Prostate gland (tissue), 2 donors: ENCODE results near the gene CFAP126. TPM values are rescaled to one million over a fixed set of nuclear protein-coding genes. Genes with fewer than 3 reads are reported as not detected.
"Not testable (repeated sequence)": the region's sequence is repeated elsewhere in the genome, so short reads cannot be mapped to it uniquely, and the experiment has no call there.

Experiments
- DNase-seq: peaks from one replicate; pipeline ENCODE4 v3.0.0-alpha.2; 2019; ENCODE audit warnings: low spot score
- H3K27ac ChIP-seq, 2 donors: fragments of 200-600 bp; sonication (generic); 2 replicates each; pipeline ENCODE4 v1.5.1; 2017 to 2019
- H3K27me3 ChIP-seq: fragments of 200-600 bp; sonication (generic); replicated peaks from 2 replicates; pipeline ENCODE4 v1.5.1; 2019; ENCODE audit not compliant: insufficient read depth
- H3K36me3 ChIP-seq, 2 donors: fragments of 200-600 bp; sonication (generic); 1 replicate in 1 of 2; 2 replicates in 1 of 2; pipeline versions ENCODE4 v1.5.1 to v1.8.1; 2017 to 2019
- H3K4me1 ChIP-seq: fragments of 200-600 bp; sonication (generic); replicated peaks from 2 replicates; pipeline ENCODE4 v1.5.1; 2019
- H3K4me3 ChIP-seq, 2 donors: fragments of 200-600 bp; sonication (generic); 2 replicates each; pipeline ENCODE4 v1.5.1; 2017 to 2019
- H3K9me3 ChIP-seq: fragments of 200-600 bp; sonication (generic); 2 replicates; pipeline ENCODE4 v1.5.1; 2017
- CTCF ChIP-seq, 4 experiments: fragments of 200-600 bp in 2 of 4; fragments of 450-650 bp in 2 of 4; sonication (generic) in 2 of 4; IDR thresholded peaks; 1 replicate in 3 of 4; 2 replicates in 1 of 4; pipeline ENCODE4 v1.5.1; 2016 to 2019; ENCODE audit warnings: antibody characterized with exemption in 4 of 4, mild to moderate bottlenecking in 2 of 4, moderate library complexity in 2 of 4
- POLR2A ChIP-seq: fragments of 450-650 bp; IDR thresholded peaks from one replicate; pipeline ENCODE4 v1.6.1; 2016; ENCODE audit warnings: antibody characterized with exemption, mild to moderate bottlenecking
- POLR2AphosphoS5 ChIP-seq: sonication (generic); formaldehyde crosslinking; IDR thresholded peaks from one replicate; pipeline ENCODE4 v1.6.1; 2017; ENCODE audit warnings: antibody characterized with exemption
- WGBS: methylation state at CpG from one replicate; pipeline ENCODE4 v1.1.5; 2018; 5-methylcytosine and 5-hydroxymethylcytosine counted together
- intact Hi-C: fragments of 100-400 bp; cut with DNase I; formaldehyde crosslinking; loops from one replicate; pipeline ENCODE4 v1.14.2; 2022
- total RNA-seq, 2 donors: library from RNA; depleted of rRNA; stranded (reverse); fragments of >200 nt; gene quantifications; one replicate each; pipeline ENCODE4 v1.1.0, GENCODE V29; 2016

The CFAP126 gene
- total RNA-seq, 2 donors from 2014 or later = not detected

- TF ChIP-seq CTCF (IDR thresholded peaks at IDR 0.05) (no peak), POLR2AphosphoS5 (no peak), POLR2A (no peak)
- Histone ChIP-seq H3K4me1 (no peaks in the 10 kb centered on the region), H3K27me3 (no peaks in the 10 kb centered on the region), H3K9me3 (no peaks in the 10 kb centered on the region), H3K4me3 (no peak overlapping the region), H3K27ac (no peak overlapping the region), H3K36me3 (no peaks in the 10 kb centered on the region)
- no peak for DNase-seq
- intact Hi-C loops = no loop called here
- 93% methylated on average over 8 of the region's 8 CpGs for whole genome bisulfite sequencing
Observed at GRCh38 chr1:161391611-161392010, 23.9 kb upstream of the CFAP126 start.

- H3K27me3 ChIP-seq, H3K36me3 ChIP-seq, H3K4me1 ChIP-seq, DNase-seq, H3K9me3 ChIP-seq, H3K27ac ChIP-seq, H3K4me3 ChIP-seq, intact Hi-C loops: not testable (repeated sequence)
- 92% methylated on average over 7 of the region's 7 CpGs for WGBS
Observed at GRCh38 chr1:161391136-161391535, 23.5 kb upstream of the CFAP126 start.

GRCh38 chr1:161390559-161390858, 22.8 kb upstream of the CFAP126 start:
- under 1% methylated on average over 13 of the region's 13 CpGs for WGBS
- peak overlapping the region; percentile 49 to 61 for H3K4me3 ChIP-seq
- H3K27me3 ChIP-seq = no peaks in the 10 kb centered on the region
- TF ChIP-seq POLR2AphosphoS5 (no peak), CTCF (IDR thresholded peaks at IDR 0.05) (no peak), POLR2A (no peak)
- H3K36me3 ChIP-seq = no peaks in the 10 kb centered on the region
- H3K9me3 ChIP-seq = no peaks in the 10 kb centered on the region
- H3K27ac ChIP-seq = peak overlapping the region; percentile 88
- no peak for DNase-seq
- no peaks in the 10 kb centered on the region for H3K4me1 ChIP-seq
- intact Hi-C loops = no loop called here

GRCh38 chr1:161389691-161390558, 22.2 kb upstream of the CFAP126 start:
- DNase-seq = peak; percentile 97
- peak overlapping the region; percentile 88 for H3K27ac ChIP-seq
- no peaks in the 10 kb centered on the region for H3K4me1 ChIP-seq
- 2% methylated on average over 79 of the region's 79 CpGs for WGBS
- no peaks in the 10 kb centered on the region for H3K36me3 ChIP-seq
- no peaks in the 10 kb centered on the region for H3K27me3 ChIP-seq
- intact Hi-C loops = loop anchor here (5.0 to 10.0 kb wide), 2 partner anchors 75 to 188 kb away; partner anchors contain the start of genes NDUFS2 and SDHC
- TF ChIP-seq POLR2A = peak; percentile 94
- TF ChIP-seq POLR2AphosphoS5 = peak; percentile 99
- no peak for TF ChIP-seq CTCF (IDR thresholded peaks at IDR 0.05)
- H3K4me3 ChIP-seq = peak overlapping the region; percentile 51 to 61
- no peaks in the 10 kb centered on the region for H3K9me3 ChIP-seq

- H3K27me3 ChIP-seq, DNase-seq, H3K9me3 ChIP-seq, H3K36me3 ChIP-seq, H3K4me1 ChIP-seq: not testable (repeated sequence)
- intact Hi-C loops = loop anchor here (5.0 to 10.0 kb wide), 2 partner anchors 74 to 187 kb away; partner anchors contain the start of genes NDUFS2 and SDHC
- WGBS = 74% methylated on average over 16 of the region's 16 CpGs
- Histone ChIP-seq H3K27ac (peak overlapping the region; percentile 88), H3K4me3 (peak overlapping the region; percentile 43 to 51)
Observed at GRCh38 chr1:161389158-161389557, 21.5 kb upstream of the CFAP126 start.

- Histone ChIP-seq H3K4me3 (no peak overlapping the region), H3K9me3 (no peaks in the 10 kb centered on the region), H3K27ac (no peak overlapping the region), H3K4me1 (no peaks in the 10 kb centered on the region), H3K36me3 (no peaks in the 10 kb centered on the region), H3K27me3 (no peaks in the 10 kb centered on the region)
- intact Hi-C loops = loop anchor here (5.0 to 10.0 kb wide), 2 partner anchors 74 to 186 kb away; partner anchors contain the start of genes NDUFS2 and SDHC
- TF ChIP-seq CTCF (IDR thresholded peaks at IDR 0.05) (no peak), POLR2A (no peak), POLR2AphosphoS5 (no peak)
- no peak for DNase-seq
- 96% methylated on average over 3 of the region's 3 CpGs for WGBS
Observed at GRCh38 chr1:161388639-161389038, 21.0 kb upstream of the CFAP126 start.
